ENCODE data around the gene NRARP. TPM values are rescaled to one million over a fixed set of nuclear protein-coding genes. Genes with fewer than 3 reads are reported as not detected.

Gene NRARP
- total RNA-seq, 1 donor from 2014 or later = 20.7 TPM

DNA sequence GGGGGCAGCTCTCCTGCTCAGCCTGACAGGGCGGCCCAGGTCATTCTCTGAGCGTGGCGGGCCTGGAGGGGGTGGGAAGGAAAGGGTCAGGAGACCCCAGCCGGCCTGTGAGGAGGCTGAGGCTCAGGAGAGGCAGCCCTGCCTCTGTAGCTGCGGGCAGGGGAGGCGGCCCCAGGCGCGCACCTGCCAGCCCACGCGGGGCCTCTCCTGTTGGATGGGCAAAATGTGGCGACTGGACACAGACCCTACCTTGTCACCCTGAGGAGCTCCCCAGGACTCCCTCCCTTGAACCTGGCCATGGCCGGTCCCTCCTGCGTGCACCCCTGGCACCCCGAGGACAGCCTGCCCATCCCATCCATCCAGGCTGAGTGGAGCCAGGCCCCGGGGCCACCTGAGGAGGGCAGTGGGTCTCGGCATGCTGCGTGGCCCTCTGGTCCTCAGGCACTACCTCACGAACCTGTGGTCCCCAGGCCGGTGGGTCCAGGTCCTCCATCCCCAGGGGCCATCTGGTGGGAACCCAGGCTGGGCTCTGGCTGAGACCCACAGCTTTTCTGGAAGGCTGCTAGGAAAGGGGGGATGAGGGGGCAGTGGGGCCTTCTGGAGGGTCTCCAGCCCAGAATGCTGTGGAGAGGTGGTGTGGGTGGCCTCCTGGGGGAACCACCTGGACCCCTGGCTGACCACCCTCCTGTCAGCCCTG lies 15.1 kb upstream of the NRARP start:
- Histone ChIP-seq H3K4me3 (no peak overlapping the region), H2AFZ (replicated peaks) (no peak overlapping the region)
- peak; percentile 9 for DNase-seq (ENCODE audit: low spot score)

DNA sequence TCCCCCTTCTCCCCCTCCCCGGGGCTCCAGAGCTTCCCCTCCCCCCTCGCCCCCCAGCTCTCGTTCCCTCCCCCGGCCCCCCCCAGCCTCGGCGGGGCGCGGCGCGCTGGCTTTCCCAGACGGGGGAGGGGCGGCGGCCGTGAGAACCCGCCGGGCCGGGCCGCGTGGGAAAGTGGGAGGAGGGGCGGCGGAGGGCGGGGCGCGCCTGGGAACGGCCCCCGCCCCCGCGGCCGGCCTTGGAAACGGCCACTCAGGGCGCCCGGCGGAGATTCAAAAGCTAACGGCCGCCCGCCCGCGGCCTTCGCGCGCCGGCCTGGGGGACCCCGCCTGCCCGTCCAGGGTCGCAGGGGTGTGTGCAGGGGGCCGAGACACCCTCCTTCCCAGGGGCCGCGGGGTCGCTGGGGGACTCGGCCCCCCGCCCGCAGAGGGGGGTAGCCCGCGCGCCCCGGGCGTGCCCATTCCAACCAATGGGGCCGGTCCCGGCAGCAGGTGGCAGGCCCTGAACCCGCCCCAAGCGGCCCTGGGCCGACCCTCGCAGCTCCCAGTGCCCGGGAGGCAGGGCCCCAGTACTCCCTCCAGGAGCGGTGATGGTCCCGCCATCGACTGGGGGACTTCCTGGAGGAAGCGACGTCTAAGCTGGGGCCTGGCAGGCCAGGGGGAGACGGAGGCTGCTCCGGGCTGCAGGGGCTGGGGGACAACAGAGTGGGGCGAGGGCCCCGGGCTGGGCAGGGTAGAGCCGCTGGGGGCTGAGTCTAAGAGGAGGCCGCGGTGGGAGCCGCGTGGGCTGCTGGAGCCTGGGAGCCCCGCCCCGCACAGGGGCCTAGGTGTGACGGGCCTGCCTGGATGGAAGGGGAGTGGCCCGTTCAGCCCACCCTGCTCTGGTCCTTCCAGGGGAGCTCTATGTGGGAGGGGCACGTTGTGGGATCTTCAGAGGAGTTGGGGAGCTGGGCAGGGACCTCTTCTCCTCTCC lies 14.2 kb upstream of the NRARP start:
- H3F3A ChIP-seq (ENCODE audit: low read depth) = peaks cover 30% of the 10 kb centered on the region
- Mint-ChIP-seq H3K36me3 (no peaks in the 10 kb centered on the region), H3K4me1 (peaks cover 24% of the 10 kb centered on the region), H3K27me3 (ENCODE audit: insufficient read depth, low read depth) (no peaks in the 10 kb centered on the region), H3K9me3 (no peaks in the 10 kb centered on the region), H3K27ac (peak overlapping the region; percentile 78), H3K4me3 (peak overlapping the region; percentile 55)
- DNase-seq (ENCODE audit: low spot score) = peak; percentile 81
- H3K4me3 ChIP-seq = peak overlapping the region; percentile 14
- no peaks in the 10 kb centered on the region for H3K36me3 ChIP-seq
- no peaks in the 10 kb centered on the region for H3K27me3 ChIP-seq
- H4K20me1 ChIP-seq (ENCODE audit: low read depth) = no peaks in the 10 kb centered on the region
- H3K27ac ChIP-seq = no peak overlapping the region
- no peaks in the 10 kb centered on the region for H3K9me3 ChIP-seq (ENCODE audit: low read depth)
- H3K9ac ChIP-seq = no peak overlapping the region
- peak overlapping the region; percentile 69 for H3K4me2 ChIP-seq
- TF ChIP-seq EZH2 (IDR thresholded peaks at IDR 0.05) (no peak), EZH2phosphoT487 (IDR thresholded peaks at IDR 0.05) (no peak)
- TF ChIP-seq, protein P1, sequence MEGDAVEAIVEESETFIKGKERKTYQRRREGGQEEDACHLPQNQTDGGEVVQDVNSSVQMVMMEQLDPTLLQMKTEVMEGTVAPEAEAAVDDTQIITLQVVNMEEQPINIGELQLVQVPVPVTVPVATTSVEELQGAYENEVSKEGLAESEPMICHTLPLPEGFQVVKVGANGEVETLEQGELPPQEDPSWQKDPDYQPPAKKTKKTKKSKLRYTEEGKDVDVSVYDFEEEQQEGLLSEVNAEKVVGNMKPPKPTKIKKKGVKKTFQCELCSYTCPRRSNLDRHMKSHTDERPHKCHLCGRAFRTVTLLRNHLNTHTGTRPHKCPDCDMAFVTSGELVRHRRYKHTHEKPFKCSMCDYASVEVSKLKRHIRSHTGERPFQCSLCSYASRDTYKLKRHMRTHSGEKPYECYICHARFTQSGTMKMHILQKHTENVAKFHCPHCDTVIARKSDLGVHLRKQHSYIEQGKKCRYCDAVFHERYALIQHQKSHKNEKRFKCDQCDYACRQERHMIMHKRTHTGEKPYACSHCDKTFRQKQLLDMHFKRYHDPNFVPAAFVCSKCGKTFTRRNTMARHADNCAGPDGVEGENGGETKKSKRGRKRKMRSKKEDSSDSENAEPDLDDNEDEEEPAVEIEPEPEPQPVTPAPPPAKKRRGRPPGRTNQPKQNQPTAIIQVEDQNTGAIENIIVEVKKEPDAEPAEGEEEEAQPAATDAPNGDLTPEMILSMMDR (IDR thresholded peaks at IDR 0.05) = no peak
- peak overlapping the region; percentile 73 for H2AFZ ChIP-seq (replicated peaks)
- peaks cover 38% of the 10 kb centered on the region for H3K4me1 ChIP-seq
- no peaks in the 10 kb centered on the region for H3K79me2 ChIP-seq (ENCODE audit: low read depth)

More for the DNA sequence above, 15.1 kb upstream of the NRARP start:
- H4K20me1 ChIP-seq (ENCODE audit: low read depth) = no peaks in the 10 kb centered on the region
- Mint-ChIP-seq H3K9me3 (peaks cover 3% of the 10 kb centered on the region), H3K27ac (peak overlapping the region; percentile 78), H3K27me3 (ENCODE audit: insufficient read depth, low read depth) (peaks cover 3% of the 10 kb centered on the region), H3K4me1 (peaks cover 27% of the 10 kb centered on the region), H3K36me3 (peaks cover 2% of the 10 kb centered on the region), H3K4me3 (peak overlapping the region; percentile 55)
- H3K27me3 ChIP-seq = no peaks in the 10 kb centered on the region
- no peak overlapping the region for H3K27ac ChIP-seq
- peak overlapping the region; percentile 69 for H3K4me2 ChIP-seq
- peaks cover 30% of the 10 kb centered on the region for H3F3A ChIP-seq (ENCODE audit: low read depth)
- no peaks in the 10 kb centered on the region for H3K9me3 ChIP-seq (ENCODE audit: low read depth)
- no peak overlapping the region for H3K9ac ChIP-seq
- TF ChIP-seq EZH2phosphoT487 (IDR thresholded peaks at IDR 0.05) (no peak), EZH2 (IDR thresholded peaks at IDR 0.05) (no peak)
- TF ChIP-seq, protein P1 (IDR thresholded peaks at IDR 0.05) = no peak
- no peaks in the 10 kb centered on the region for H3K36me3 ChIP-seq
- no peaks in the 10 kb centered on the region for H3K79me2 ChIP-seq (ENCODE audit: low read depth)
- peaks cover 38% of the 10 kb centered on the region for H3K4me1 ChIP-seq

DNA sequence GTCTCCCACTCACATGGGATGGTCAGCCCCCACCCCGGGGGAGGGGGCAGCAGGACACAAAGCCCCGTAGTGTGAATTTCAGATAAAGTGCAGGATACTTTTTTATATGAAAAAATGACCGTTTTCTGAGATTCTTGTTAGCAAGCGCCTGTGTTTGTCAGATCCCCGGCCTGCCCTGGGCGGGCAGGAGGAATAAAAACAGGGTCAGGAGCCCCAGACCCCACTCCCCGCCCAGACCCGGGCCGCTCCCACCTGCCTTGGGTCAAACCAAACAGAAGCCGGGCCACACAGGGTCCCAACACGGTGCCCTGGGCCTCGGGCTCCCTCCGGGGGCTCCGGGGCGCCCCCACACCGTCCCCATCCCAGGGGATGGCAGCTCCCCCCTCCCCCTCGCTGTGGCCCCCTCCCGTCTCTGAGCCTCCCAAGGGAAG lies 13.5 kb upstream of the NRARP start:
- H3K36me3 ChIP-seq = no peaks in the 10 kb centered on the region
- peak overlapping the region; percentile 14 for H3K4me3 ChIP-seq
- H2AFZ ChIP-seq (replicated peaks) = no peak overlapping the region
- no peak overlapping the region for H3K9ac ChIP-seq
- H3K4me1 ChIP-seq = peaks cover 34% of the 10 kb centered on the region
- H4K20me1 ChIP-seq (ENCODE audit: low read depth) = no peaks in the 10 kb centered on the region
- Mint-ChIP-seq H3K27ac (no peak overlapping the region), H3K4me1 (peaks cover 23% of the 10 kb centered on the region), H3K36me3 (no peaks in the 10 kb centered on the region), H3K27me3 (ENCODE audit: insufficient read depth, low read depth) (no peaks in the 10 kb centered on the region), H3K4me3 (no peak overlapping the region), H3K9me3 (no peaks in the 10 kb centered on the region)
- no peak for DNase-seq (ENCODE audit: low spot score)
- H3K79me2 ChIP-seq (ENCODE audit: low read depth) = no peaks in the 10 kb centered on the region
- no peaks in the 10 kb centered on the region for H3K27me3 ChIP-seq
- no peak overlapping the region for H3K27ac ChIP-seq
- peak overlapping the region; percentile 69 for H3K4me2 ChIP-seq
- H3K9me3 ChIP-seq (ENCODE audit: low read depth) = no peaks in the 10 kb centered on the region
- peaks cover 30% of the 10 kb centered on the region for H3F3A ChIP-seq (ENCODE audit: low read depth)
- TF ChIP-seq, protein P1 (IDR thresholded peaks at IDR 0.05) = no peak
- no peak for TF ChIP-seq EZH2 (IDR thresholded peaks at IDR 0.05)
- TF ChIP-seq EZH2phosphoT487 (IDR thresholded peaks at IDR 0.05) = no peak

All from neural progenitor cell (in vitro differentiated cells).